Measurements from ENCODE around the gene ZNF148. TPM values are rescaled to one million over a fixed set of nuclear protein-coding genes. Genes with fewer than 3 reads are reported as not detected.

ZNF148 gene
- polyA plus RNA-seq, 3 donors = 6.5 to 48.4 (median 34.1) TPM

- H3K4me2 ChIP-seq (replicated peaks; ENCODE audit: extremely low read depth, low read length, poor library complexity, severe bottlenecking) = no peak overlapping the region
Measured at GRCh38 chr3:125381314-125381713, 6.2 kb upstream of the ZNF148 start.

GRCh38 chr3:125379483-125379882 is 4.4 kb upstream of the ZNF148 start:
- Histone ChIP-seq H3K4me2 (replicated peaks; ENCODE audit: extremely low read depth, low read length, poor library complexity, severe bottlenecking) (no peak overlapping the region), H3K27ac (ENCODE audit: low read depth in 1 of 2, low read length in 2 of 2) (no peak overlapping the region), H3K36me3 (replicated peaks in 1 of 2; ENCODE audit: control insufficient read depth in 1 of 2, insufficient read depth in 2 of 2, low read length in 2 of 2) (no peaks in the 10 kb centered on the region), H3K9me3 (replicated peaks in 1 of 2; ENCODE audit: control insufficient read depth in 1 of 2, insufficient read depth in 1 of 2, low read length in 2 of 2) (no peaks in the 10 kb centered on the region), H3K4me1 (ENCODE audit: control insufficient read depth in 1 of 2, insufficient read depth in 2 of 2, low read length in 2 of 2) (peaks cover 8 to 13% of the 10 kb centered on the region in 2 donors), H4K20me1 (ENCODE audit: insufficient read depth, low read length) (no peaks in the 10 kb centered on the region), H3K9ac (ENCODE audit: insufficient read depth, low read length, poor library complexity, severe bottlenecking) (no peak overlapping the region), H2AFZ (ENCODE audit: insufficient read depth, low read depth, low read length, poor library complexity, severe bottlenecking) (no peak overlapping the region), H3K27me3 (ENCODE audit: control insufficient read depth in 2 of 2, insufficient read depth in 2 of 2, low read length in 2 of 2) (no peaks in the 10 kb centered on the region), H3K79me2 (ENCODE audit: insufficient read depth, low read length) (peaks cover 15% of the 10 kb centered on the region), H3K4me3 (replicated peaks in 1 of 3; ENCODE audit: low read depth in 2 of 3, low read length in 3 of 3) (no peak overlapping the region)
- Mint-ChIP-seq H3K4me3 (no peak overlapping the region), H3K36me3 (no peaks in the 10 kb centered on the region), H3K4me1 (peaks cover 22% of the 10 kb centered on the region), H3K9me3 (no peaks in the 10 kb centered on the region), H3K27ac (no peak overlapping the region), H3K27me3 (ENCODE audit: low read depth in 3 of 3) (peaks cover 0 to 6% (median 3%) of the 10 kb centered on the region in 3 donors)
- WGBS (ENCODE audit: insufficient coverage) = no CpG with 5 or more reads among the region's 2 CpGs
- DNase-seq = no peak
- intact Hi-C loops (cut with micrococcal nuclease) = no loop called here
- no peak for TF ChIP-seq CTCF (IDR thresholded peaks at IDR 0.05)

More at GRCh38 chr3:125381314-125381713, 6.2 kb upstream of the ZNF148 start:
- Mint-ChIP-seq H3K9me3 (no peaks in the 10 kb centered on the region), H3K4me3 (no peak overlapping the region), H3K27ac (no peak overlapping the region), H3K36me3 (no peaks in the 10 kb centered on the region), H3K27me3 (ENCODE audit: low read depth in 3 of 3) (peaks cover 0 to 6% (median 5%) of the 10 kb centered on the region in 3 donors), H3K4me1 (peaks cover 11% of the 10 kb centered on the region)
- WGBS (ENCODE audit: insufficient coverage) = no CpG with 5 or more reads among the region's 2 CpGs
- Histone ChIP-seq H3K9ac (ENCODE audit: insufficient read depth, low read length, poor library complexity, severe bottlenecking) (no peak overlapping the region), H2AFZ (ENCODE audit: insufficient read depth, low read depth, low read length, poor library complexity, severe bottlenecking) (peak overlapping the region; percentile 46), H3K4me3 (replicated peaks in 1 of 3; ENCODE audit: low read depth in 2 of 3, low read length in 3 of 3) (no peak overlapping the region), H3K4me1 (ENCODE audit: control insufficient read depth in 1 of 2, insufficient read depth in 2 of 2, low read length in 2 of 2) (peaks cover 0 to 6% of the 10 kb centered on the region in 2 donors), H3K27me3 (ENCODE audit: control insufficient read depth in 2 of 2, insufficient read depth in 2 of 2, low read length in 2 of 2) (no peaks in the 10 kb centered on the region), H3K36me3 (replicated peaks in 1 of 2; ENCODE audit: control insufficient read depth in 1 of 2, insufficient read depth in 2 of 2, low read length in 2 of 2) (no peaks in the 10 kb centered on the region), H4K20me1 (ENCODE audit: insufficient read depth, low read length) (no peaks in the 10 kb centered on the region), H3K79me2 (ENCODE audit: insufficient read depth, low read length) (no peaks in the 10 kb centered on the region), H3K27ac (ENCODE audit: low read depth in 1 of 2, low read length in 2 of 2) (no peak overlapping the region), H3K9me3 (replicated peaks in 1 of 2; ENCODE audit: control insufficient read depth in 1 of 2, insufficient read depth in 1 of 2, low read length in 2 of 2) (no peaks in the 10 kb centered on the region)
- no peak for DNase-seq
- TF ChIP-seq CTCF (IDR thresholded peaks at IDR 0.05) = no peak
- intact Hi-C loops (cut with micrococcal nuclease) = no loop called here
